ENCODE results near the gene NBPF1. TPM values are rescaled to one million over a fixed set of nuclear protein-coding genes. Genes with fewer than 3 reads are reported as not detected.
"Not testable (repeated sequence)": the region's sequence is repeated elsewhere in the genome, so short reads cannot be mapped to it uniquely, and the experiment has no call there.

The NBPF1 gene
- total RNA-seq, 2 experiments from 2014 or later, result 5.8 to 6.2 TPM

DNA sequence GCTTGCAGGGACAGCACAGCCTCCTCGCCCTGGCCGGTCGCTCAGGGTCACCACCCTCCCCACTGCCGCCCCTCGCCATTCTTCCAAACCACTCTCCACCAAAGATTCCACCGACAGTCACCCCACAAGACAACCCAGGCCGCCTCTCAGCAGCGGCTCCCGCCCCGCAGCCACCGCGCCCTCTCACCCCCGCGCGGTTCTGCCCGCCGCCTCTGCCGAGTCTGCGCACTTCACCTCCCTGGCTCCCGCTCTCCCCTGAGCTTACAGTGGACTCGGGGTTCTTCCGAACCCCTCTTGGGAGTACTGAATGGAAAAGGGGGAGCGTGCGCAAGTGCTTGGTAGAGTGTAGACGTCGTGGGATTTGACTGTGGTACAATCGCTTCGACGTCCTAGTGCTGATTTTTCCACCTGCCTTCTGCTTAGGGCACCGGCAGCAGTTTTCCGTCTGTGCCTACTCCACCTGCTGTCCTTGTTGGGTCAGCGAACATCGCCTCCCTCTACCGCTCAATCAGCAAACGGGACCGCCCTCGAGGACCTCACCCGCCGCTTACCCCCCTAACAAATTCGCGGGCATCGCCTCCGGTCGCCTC is 79.0 kb downstream of the NBPF1 start:
- H3K4me1 Mint-ChIP-seq; H3K9me3 Mint-ChIP-seq (ENCODE audit: low read depth); CTCF ChIA-PET; H3K36me3 Mint-ChIP-seq (ENCODE audit: low read depth); POLR2A ChIA-PET; intact Hi-C loops (cut with DNase I, micrococcal nuclease); H3K27ac Mint-ChIP-seq: not testable (repeated sequence)
- DNase-seq (peak; percentile 19), ATAC-seq (peak; percentile 26)
- Mint-ChIP-seq H3K27me3 (peaks cover 17% of the 10 kb centered on the region), H3K4me3 (peak overlapping the region; percentile 44)

DNA sequence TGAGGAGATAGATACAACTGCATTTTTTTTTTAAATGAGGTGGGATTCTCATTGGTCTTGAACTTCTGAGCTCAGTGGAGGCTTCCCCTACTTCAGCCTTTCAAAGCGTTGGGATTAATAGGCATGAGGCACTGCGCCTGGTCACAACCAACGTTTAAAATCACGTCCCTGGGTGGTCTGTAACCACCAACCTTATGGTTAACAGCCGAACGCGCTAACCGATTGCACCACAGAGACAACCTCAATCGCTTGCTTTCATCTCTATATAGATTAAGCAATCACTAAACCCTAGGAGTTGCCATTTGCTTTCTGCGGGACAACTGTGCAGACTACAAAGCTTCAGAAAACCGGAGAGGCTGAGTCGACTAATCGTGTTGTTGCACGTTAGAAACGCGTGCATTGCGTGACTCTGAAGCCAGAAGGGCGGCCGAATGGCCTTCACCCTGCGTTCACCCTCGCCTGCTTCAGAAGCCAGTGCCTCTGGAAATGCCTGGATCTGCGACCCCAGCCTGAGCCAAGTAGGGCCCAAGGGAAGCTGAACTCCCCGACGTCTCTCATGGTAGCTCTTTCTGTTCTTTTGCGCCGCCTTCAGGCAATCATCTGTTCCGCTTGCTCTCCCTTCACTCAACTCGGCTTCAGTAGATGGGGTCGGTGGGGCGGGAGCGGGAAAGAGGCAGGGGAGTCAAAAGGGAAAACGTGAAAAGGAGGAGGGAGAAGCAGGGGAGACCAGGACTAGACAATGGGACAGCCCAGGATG is 81.0 kb downstream of the NBPF1 start:
- peaks cover 15% of the 10 kb centered on the region for H3K27me3 Mint-ChIP-seq

DNA sequence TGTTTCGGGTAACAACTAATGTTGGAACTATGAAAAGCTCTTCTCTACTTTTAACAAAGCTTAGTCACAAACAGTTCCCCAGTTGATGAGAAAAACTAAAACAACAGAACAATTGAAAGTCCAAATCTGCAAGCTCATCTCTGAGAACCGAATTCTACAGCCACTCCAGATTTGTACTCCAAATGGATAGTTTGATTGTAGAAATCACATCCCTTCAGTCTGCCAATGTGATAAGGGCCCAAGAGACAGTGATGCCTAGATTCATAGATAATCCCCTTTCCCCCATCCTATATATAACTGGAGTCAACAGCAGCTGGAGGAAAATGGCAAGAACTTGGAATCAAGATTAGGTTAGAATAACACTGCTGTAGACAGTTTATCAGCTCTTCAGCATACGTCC is 85.0 kb downstream of the NBPF1 start:
- POLR2A ChIA-PET; DNase-seq; H3K27ac Mint-ChIP-seq; H3K36me3 Mint-ChIP-seq (ENCODE audit: low read depth); H3K4me1 Mint-ChIP-seq; H3K4me3 Mint-ChIP-seq; CTCF ChIA-PET; ATAC-seq; H3K9me3 Mint-ChIP-seq (ENCODE audit: low read depth); intact Hi-C loops (cut with DNase I, micrococcal nuclease): not testable (repeated sequence)
- peaks cover 11% of the 10 kb centered on the region for H3K27me3 Mint-ChIP-seq

More for the DNA sequence above, 81.0 kb downstream of the NBPF1 start:
- H3K9me3 Mint-ChIP-seq (ENCODE audit: low read depth); H3K36me3 Mint-ChIP-seq (ENCODE audit: low read depth); POLR2A ChIA-PET; CTCF ChIA-PET; ATAC-seq; intact Hi-C loops (cut with DNase I, micrococcal nuclease); H3K4me3 Mint-ChIP-seq; DNase-seq; H3K27ac Mint-ChIP-seq; H3K4me1 Mint-ChIP-seq: not testable (repeated sequence)

DNA sequence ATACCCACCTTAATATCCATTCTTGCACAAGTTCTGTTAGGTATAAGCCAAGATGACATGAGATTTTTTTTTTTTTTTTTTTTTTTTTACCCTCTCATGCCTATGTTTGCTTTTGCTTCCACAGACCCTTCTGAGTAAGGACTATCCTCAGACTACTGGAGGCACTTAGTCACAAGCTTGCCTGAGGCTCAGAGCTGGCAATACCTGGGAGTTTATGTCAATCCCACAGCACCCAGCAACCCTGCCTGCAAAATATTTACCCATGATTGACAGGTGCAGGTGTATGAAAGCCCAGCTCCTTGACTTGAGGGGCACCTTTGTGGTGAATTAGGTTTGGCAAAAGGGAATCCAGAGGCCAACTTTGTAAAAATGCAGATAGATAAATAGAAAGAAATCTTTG is 87.6 kb downstream of the NBPF1 start:
- H3K4me1 Mint-ChIP-seq; intact Hi-C loops (cut with DNase I, micrococcal nuclease); H3K36me3 Mint-ChIP-seq (ENCODE audit: low read depth); ATAC-seq; H3K9me3 Mint-ChIP-seq (ENCODE audit: low read depth); H3K4me3 Mint-ChIP-seq; H3K27me3 Mint-ChIP-seq; DNase-seq; H3K27ac Mint-ChIP-seq: not testable (repeated sequence)
- CTCF ChIA-PET, result interaction anchor here (0.7 kb wide), 1 partner anchor 337 kb away, joined by 4 read pairs; no protein-coding TSS in a partner anchor
- POLR2A ChIA-PET, result interaction anchor here (0.6 kb wide), 1 partner anchor 802 kb away, joined by 3 read pairs; no protein-coding TSS in a partner anchor

DNA sequence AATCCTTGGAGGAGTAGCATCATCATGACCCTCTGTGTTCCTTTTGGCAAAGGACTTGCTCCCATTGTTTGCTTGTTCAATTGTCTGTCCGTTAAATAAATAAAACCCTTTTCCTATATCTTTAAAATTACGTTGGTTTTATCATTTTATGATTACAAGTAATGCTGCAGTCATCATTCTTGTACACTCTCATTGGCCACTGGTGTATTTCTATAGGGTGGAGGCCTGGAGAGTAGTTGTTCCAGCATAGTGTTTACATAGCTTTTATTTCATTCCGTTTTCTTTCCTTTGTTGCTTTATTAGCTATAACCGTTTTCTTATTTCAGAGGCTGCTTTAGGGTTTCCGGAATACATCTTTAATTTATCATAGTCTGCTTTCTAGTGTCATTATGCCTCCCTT is 91.7 kb downstream of the NBPF1 start:
- H3K4me1 Mint-ChIP-seq; H3K4me3 Mint-ChIP-seq; intact Hi-C loops (cut with DNase I, micrococcal nuclease); CTCF ChIA-PET; H3K36me3 Mint-ChIP-seq (ENCODE audit: low read depth); DNase-seq; H3K27ac Mint-ChIP-seq; POLR2A ChIA-PET; H3K9me3 Mint-ChIP-seq (ENCODE audit: low read depth); ATAC-seq: not testable (repeated sequence)
- H3K27me3 Mint-ChIP-seq, result peaks cover 17% of the 10 kb centered on the region

DNA sequence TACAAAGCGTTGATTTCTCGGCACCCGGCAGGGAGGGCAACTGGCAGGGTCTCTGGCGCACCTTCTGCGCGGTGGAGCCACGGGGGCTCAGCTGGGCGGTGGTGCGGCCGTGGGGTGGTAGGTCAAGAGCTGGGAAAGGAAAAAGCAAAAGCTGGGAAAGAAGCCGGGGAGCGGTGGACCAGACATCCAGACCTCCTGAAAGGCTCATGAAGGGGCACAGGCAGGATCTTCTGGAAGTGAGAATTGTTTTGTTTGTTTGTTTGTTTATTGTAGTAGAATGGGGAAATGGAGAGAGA is 92.1 kb downstream of the NBPF1 start:
- H3K27ac Mint-ChIP-seq, result no peak overlapping the region
- H3K36me3 Mint-ChIP-seq (ENCODE audit: low read depth), result no peaks in the 10 kb centered on the region

DNA sequence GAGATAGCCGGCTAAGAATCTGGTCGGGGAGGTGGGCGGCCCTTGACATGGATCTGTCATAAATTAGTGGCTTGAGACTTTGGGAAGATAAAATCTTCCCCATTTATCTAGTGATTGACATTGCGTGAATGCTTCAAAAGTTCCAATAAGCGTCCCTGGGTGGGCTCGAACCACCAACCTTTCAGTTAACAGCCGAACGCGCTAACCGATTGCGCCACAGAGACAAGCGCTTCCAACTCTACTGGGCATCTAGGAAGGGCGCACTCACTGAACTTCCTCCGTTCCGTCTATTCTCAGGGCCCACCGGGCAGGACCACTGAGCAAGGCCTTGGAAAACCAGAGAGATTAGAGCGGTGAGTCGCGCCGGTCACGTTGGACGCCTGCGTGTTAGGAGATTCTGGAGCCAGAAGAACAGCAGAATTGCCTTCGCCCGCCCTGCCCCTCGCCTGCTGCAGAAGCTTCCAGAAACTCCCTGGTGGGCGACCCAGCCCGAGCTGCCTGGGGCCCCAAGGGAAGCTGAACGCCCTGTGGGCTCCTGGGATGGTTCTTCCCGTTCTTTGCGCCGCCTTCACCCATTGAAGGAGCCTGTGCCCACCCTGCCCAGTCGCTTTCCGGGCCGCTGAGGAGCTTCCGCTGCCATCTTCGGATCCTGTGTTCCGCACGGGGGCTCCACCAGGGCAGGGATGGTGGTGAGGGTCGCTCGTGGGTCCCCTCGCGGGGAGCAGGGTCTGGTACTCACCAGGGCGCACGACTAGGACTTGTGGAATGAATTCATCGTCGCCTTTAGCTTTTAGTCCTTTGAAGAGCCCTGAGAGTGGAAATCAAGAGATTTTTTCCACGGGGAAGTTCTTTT is 92.7 kb downstream of the NBPF1 start:
- DNase-seq; H3K9me3 Mint-ChIP-seq (ENCODE audit: low read depth); H3K36me3 Mint-ChIP-seq (ENCODE audit: low read depth); POLR2A ChIA-PET; ATAC-seq; intact Hi-C loops (cut with DNase I, micrococcal nuclease); H3K27ac Mint-ChIP-seq; H3K4me3 Mint-ChIP-seq; H3K4me1 Mint-ChIP-seq: not testable (repeated sequence)
- CTCF ChIA-PET, result interaction anchor here (0.6 kb wide), 1 partner anchor 142 kb away, joined by 3 read pairs; no protein-coding TSS in a partner anchor
- H3K27me3 Mint-ChIP-seq, result peaks cover 17% of the 10 kb centered on the region

More for the DNA sequence above, 92.1 kb downstream of the NBPF1 start:
- DNase-seq (no peak), ATAC-seq (no peak)
- intact Hi-C loops (cut with DNase I, micrococcal nuclease), result no loop called here
- CTCF ChIA-PET, result no interaction called here
- H3K4me1 Mint-ChIP-seq, result no peaks in the 10 kb centered on the region
- H3K4me3 Mint-ChIP-seq, result no peak overlapping the region
- peaks cover 17% of the 10 kb centered on the region for H3K27me3 Mint-ChIP-seq
- POLR2A ChIA-PET, result no interaction called here
- H3K9me3 Mint-ChIP-seq (ENCODE audit: low read depth), result no peaks in the 10 kb centered on the region

DNA sequence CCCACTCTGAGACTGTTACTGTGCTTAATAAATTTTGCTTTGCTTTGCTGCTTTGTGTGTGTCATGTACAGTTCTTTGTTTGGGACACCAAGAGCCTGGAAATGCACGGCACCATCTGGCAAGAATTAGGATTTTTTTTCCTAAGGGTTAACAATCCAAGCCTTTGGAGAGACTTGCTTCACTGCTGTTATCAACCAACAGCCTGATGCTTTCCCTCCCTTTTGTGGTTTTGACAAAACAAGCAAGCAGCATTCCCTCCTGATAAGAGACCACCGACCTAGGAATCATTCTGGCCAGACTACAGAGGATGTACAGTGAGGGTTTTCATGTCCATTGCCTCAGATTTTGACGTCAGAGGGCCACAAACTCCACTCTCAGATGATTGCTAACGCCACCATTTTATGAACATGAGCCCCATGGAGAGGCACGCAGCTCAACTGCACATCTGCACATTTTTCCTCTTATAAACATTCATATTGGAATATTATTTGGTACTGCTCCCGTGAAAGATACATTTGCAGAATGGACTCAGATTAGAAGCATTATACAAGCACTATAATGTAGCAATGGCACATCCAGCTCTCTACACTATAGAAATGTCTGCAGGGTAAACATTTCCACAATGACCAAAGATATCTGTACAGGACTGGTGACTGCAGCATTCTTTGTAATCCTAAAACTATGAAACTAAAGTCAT is 94.0 kb downstream of the NBPF1 start:
- intact Hi-C loops (cut with DNase I, micrococcal nuclease), result loop anchor here in 1 of 2 experiments (5.0 kb wide), 1 partner anchor 93 kb away; the partner anchor contains the start of gene NBPF1
- DNase-seq; H3K9me3 Mint-ChIP-seq (ENCODE audit: low read depth); H3K4me3 Mint-ChIP-seq; H3K4me1 Mint-ChIP-seq; CTCF ChIA-PET; H3K27ac Mint-ChIP-seq; ATAC-seq; H3K36me3 Mint-ChIP-seq (ENCODE audit: low read depth); POLR2A ChIA-PET: not testable (repeated sequence)
- H3K27me3 Mint-ChIP-seq, result peaks cover 17% of the 10 kb centered on the region

DNA sequence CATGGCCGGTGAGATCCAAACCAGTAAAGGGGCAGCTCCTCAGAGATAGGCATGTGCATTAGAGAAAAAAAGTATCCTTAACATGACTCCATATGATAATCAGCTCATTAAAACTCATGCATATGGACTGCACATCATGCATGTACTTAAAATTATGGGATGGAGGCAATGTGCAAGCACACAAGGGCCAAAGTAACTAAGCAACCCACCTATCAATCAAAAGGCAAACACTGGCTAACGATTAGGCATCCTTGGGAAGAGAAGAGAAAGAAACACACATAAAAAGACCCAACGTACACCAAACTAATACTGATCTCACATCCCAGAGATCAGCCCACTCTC is 94.5 kb downstream of the NBPF1 start:
- H3K27ac Mint-ChIP-seq; H3K36me3 Mint-ChIP-seq (ENCODE audit: low read depth); POLR2A ChIA-PET; H3K4me3 Mint-ChIP-seq; DNase-seq; H3K9me3 Mint-ChIP-seq (ENCODE audit: low read depth); H3K4me1 Mint-ChIP-seq; CTCF ChIA-PET; ATAC-seq: not testable (repeated sequence)
- intact Hi-C loops (cut with DNase I, micrococcal nuclease), result loop anchor here in 1 of 2 experiments (5.0 kb wide), 1 partner anchor 93 kb away; the partner anchor contains the start of gene NBPF1
- peaks cover 17% of the 10 kb centered on the region for H3K27me3 Mint-ChIP-seq

DNA sequence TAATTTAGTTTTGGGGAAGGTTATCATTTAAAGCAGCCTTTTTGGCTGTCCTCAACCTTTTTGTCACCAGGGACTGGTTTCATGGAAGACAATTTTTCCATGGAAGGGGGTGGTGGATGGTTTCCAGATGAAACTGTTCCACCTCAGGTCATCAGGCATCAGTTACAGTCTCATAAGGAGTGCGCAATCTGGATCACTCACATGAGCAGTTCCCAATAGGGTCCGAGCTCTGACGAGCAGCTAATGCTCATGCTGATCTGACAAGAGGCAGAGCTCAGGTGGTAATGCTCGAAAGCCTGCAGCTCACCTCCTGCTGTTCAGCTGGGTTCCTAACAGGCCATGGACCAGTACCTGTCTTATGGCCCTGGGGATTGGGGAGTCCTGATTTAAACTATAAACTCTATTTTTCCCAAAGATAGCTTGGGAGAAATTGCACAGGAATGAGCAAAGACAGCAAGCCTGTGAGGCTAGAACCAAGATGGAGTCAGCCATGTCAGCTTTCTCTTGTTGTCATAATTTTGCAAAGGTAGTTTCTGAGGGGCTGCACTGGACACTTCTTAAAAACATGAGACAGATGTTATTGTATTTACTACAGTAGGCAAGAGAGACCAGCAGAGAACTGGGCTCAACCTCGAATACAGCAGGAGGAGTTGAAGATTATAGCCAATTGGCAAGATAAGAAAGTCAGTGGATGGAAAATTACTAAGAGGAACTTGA is 96.5 kb downstream of the NBPF1 start:
- H3K36me3 Mint-ChIP-seq (ENCODE audit: low read depth); CTCF ChIA-PET; ATAC-seq; H3K27ac Mint-ChIP-seq; DNase-seq; H3K9me3 Mint-ChIP-seq (ENCODE audit: low read depth); H3K4me3 Mint-ChIP-seq; H3K4me1 Mint-ChIP-seq: not testable (repeated sequence)
- H3K27me3 Mint-ChIP-seq, result peaks cover 17% of the 10 kb centered on the region
- POLR2A ChIA-PET, result interaction anchor here (0.6 kb wide), 1 partner anchor 195 kb away, joined by 3 read pairs; no protein-coding TSS in a partner anchor
- intact Hi-C loops (cut with DNase I, micrococcal nuclease), result loop anchor here in 1 of 2 experiments (5.0 kb wide), 1 partner anchor 95 kb away; the partner anchor contains the start of gene NBPF1
